CD14-positive monocyte (primary cell): ENCODE data around the gene RNF130. TPM values are rescaled to one million over a fixed set of nuclear protein-coding genes. Genes with fewer than 3 reads are reported as not detected.

ENCODE experiments used
- DNase-seq, 3 donors: peaks; one replicate each; pipeline ENCODE4 v3.0.0-alpha.2; 2011 to 2022
- H2AFZ ChIP-seq: 2 replicates; pipeline ENCODE4 v1.6.0; 2012; ENCODE audit warnings: mild to moderate bottlenecking, low read depth, low read length, inconsistent platforms; ENCODE audit not compliant: insufficient read depth, poor library complexity, severe bottlenecking
- H3K27ac ChIP-seq, 2 donors: 1 replicate in 1 of 2; 2 replicates in 1 of 2; pipeline ENCODE4 v1.5.1; 2012 to 2013; ENCODE audit warnings: low read length in 2 of 2, control low read depth in 1 of 2, inconsistent platforms in 1 of 2, low read depth in 1 of 2, mild to moderate bottlenecking in 1 of 2
- H3K27me3 ChIP-seq, 2 donors: one replicate each; pipeline versions ENCODE4 v1.6.0 to v1.6.1; 2011 to 2013; ENCODE audit warnings: low read length in 2 of 2; ENCODE audit not compliant: control insufficient read depth in 2 of 2, insufficient read depth in 2 of 2
- H3K36me3 ChIP-seq, 2 donors: replicated peaks in 1 of 2; 1 replicate in 1 of 2; 2 replicates in 1 of 2; pipeline versions ENCODE4 v1.5.1 to v1.6.1; 2012 to 2013; ENCODE audit warnings: low read length in 2 of 2, control low read depth in 1 of 2, inconsistent platforms in 1 of 2, mild to moderate bottlenecking in 1 of 2; ENCODE audit not compliant: insufficient read depth in 2 of 2, control insufficient read depth in 1 of 2
- H3K4me1 ChIP-seq, 2 donors: 1 replicate in 1 of 2; 2 replicates in 1 of 2; pipeline versions ENCODE4 v1.5.1 to v1.6.1; 2012 to 2013; ENCODE audit warnings: low read length in 2 of 2, control low read depth in 1 of 2, inconsistent platforms in 1 of 2, mild to moderate bottlenecking in 1 of 2, moderate library complexity in 1 of 2; ENCODE audit not compliant: insufficient read depth in 2 of 2, control insufficient read depth in 1 of 2
- H3K4me2 ChIP-seq: replicated peaks from 2 replicates; pipeline ENCODE3; 2012; ENCODE audit warnings: low read length, moderate library complexity, mild to moderate bottlenecking; ENCODE audit not compliant: poor library complexity, severe bottlenecking; ENCODE audit errors: extremely low read depth
- H3K4me3 ChIP-seq, 3 experiments: fragments of 200-600 bp in 1 of 3; sonication (generic) in 1 of 3; replicated peaks in 1 of 3; 1 replicate in 2 of 3; 2 replicates in 1 of 3; pipeline ENCODE4 v1.5.1; 2011 to 2013; ENCODE audit warnings: low read length in 3 of 3, mild to moderate bottlenecking in 3 of 3, control low read depth in 2 of 3, low read depth in 2 of 3, inconsistent platforms in 1 of 3, moderate library complexity in 1 of 3
- H3K79me2 ChIP-seq: 2 replicates; pipeline ENCODE4 v1.6.0; 2012; ENCODE audit warnings: mild to moderate bottlenecking, control low read depth, inconsistent platforms, low read length, moderate library complexity; ENCODE audit not compliant: insufficient read depth
- H3K9ac ChIP-seq: 2 replicates; pipeline ENCODE4 v1.6.0; 2017; ENCODE audit warnings: low read length, mild to moderate bottlenecking; ENCODE audit not compliant: insufficient read depth, poor library complexity, severe bottlenecking
- H3K9me3 ChIP-seq, 2 donors: replicated peaks in 1 of 2; 1 replicate in 1 of 2; 2 replicates in 1 of 2; pipeline versions ENCODE4 v1.5.1 to v1.6.1; 2012 to 2013; ENCODE audit warnings: low read length in 2 of 2, control low read depth in 1 of 2; ENCODE audit not compliant: control insufficient read depth in 1 of 2, insufficient read depth in 1 of 2
- H4K20me1 ChIP-seq: 2 replicates; pipeline ENCODE4 v1.6.0; 2012; ENCODE audit warnings: mild to moderate bottlenecking, low read length, control low read depth, moderate library complexity; ENCODE audit not compliant: insufficient read depth
- H3K27ac Mint-ChIP-seq, 7 donors: one replicate each; pipeline ENCODE4 v1.8.0; 2020; ENCODE audit warnings: mild to moderate bottlenecking in 7 of 7, mixed read lengths in 7 of 7, moderate library complexity in 6 of 7, inconsistent platforms in 2 of 7
- H3K27me3 Mint-ChIP-seq, 3 donors: one replicate each; pipeline ENCODE4 v1.8.0; 2021 to 2022; ENCODE audit warnings: low read depth in 3 of 3, mild to moderate bottlenecking in 3 of 3, mixed read lengths in 3 of 3, moderate library complexity in 3 of 3, inconsistent platforms in 1 of 3
- H3K36me3 Mint-ChIP-seq, 2 donors: one replicate each; pipeline ENCODE4 v1.8.0; 2020; ENCODE audit warnings: mixed read lengths in 2 of 2, inconsistent platforms in 1 of 2, mild to moderate bottlenecking in 1 of 2
- H3K4me1 Mint-ChIP-seq: one replicate; pipeline ENCODE4 v1.8.0; 2020; ENCODE audit warnings: mild to moderate bottlenecking, mixed read lengths
- H3K4me3 Mint-ChIP-seq, 2 donors: one replicate each; pipeline ENCODE4 v1.8.0; 2020; ENCODE audit warnings: mild to moderate bottlenecking in 2 of 2, mixed read lengths in 2 of 2, moderate library complexity in 1 of 2
- H3K9me3 Mint-ChIP-seq, 7 donors: one replicate each; pipeline ENCODE4 v1.8.0; 2020 to 2022; ENCODE audit warnings: mixed read lengths in 7 of 7, mild to moderate bottlenecking in 6 of 7, moderate library complexity in 6 of 7, inconsistent platforms in 2 of 7
- CTCF ChIP-seq: fragments of 200-600 bp; IDR thresholded peaks from one replicate; pipeline ENCODE4 v1.8.0; 2022; ENCODE audit warnings: antibody characterized with exemption, mild to moderate bottlenecking
- WGBS: methylation state at CpG from one replicate; pipeline ENCODE4 v1.1.5; 2013; ENCODE audit warnings: missing lambda C conversion rate; ENCODE audit not compliant: insufficient coverage; 5-methylcytosine and 5-hydroxymethylcytosine counted together
- intact Hi-C, 2 donors: fragments of 100-400 bp; cut with micrococcal nuclease; formaldehyde crosslinking; loops; one replicate each; pipeline versions ENCODE4 v1.15.0 to v1.15.1; 2023
- polyA plus RNA-seq, 3 donors: library from polyadenylated mRNA; depleted of rRNA in 1 of 3; unstranded in 2 of 3; stranded (reverse) in 1 of 3; fragments of 300-500 nt in 2 of 3; fragments of >200 nt in 1 of 3; fragmentation: Illumina TruSeq in 2 of 3; gene quantifications; 1 replicate in 2 of 3; 2 replicates in 1 of 3; pipeline ENCODE4 v1.2.3, GENCODE V29; 2012 to 2021

RNF130 gene
- polyA plus RNA-seq, 3 donors, result 294 to 439 (median 376) TPM

- DNase-seq, result no peak
- WGBS, result 98% methylated on average over 10 of the region's 10 CpGs
- peaks cover 1 to 3% (median 3%) of the 10 kb centered on the region in 3 donors for H3K27me3 Mint-ChIP-seq
- intact Hi-C loops, result no loop called here
- Histone ChIP-seq H3K9me3 (peaks cover 0 to 4% of the 10 kb centered on the region in 2 donors), H3K4me3 (no peak overlapping the region), H3K9ac (no peak overlapping the region), H3K27me3 (no peaks in the 10 kb centered on the region), H3K4me1 (peaks cover 13 to 14% of the 10 kb centered on the region in 2 donors), H4K20me1 (no peaks in the 10 kb centered on the region), H3K79me2 (no peaks in the 10 kb centered on the region), H3K36me3 (no peaks in the 10 kb centered on the region), H2AFZ (no peak overlapping the region), H3K27ac (no peak overlapping the region), H3K4me2 (no peak overlapping the region)
- H3K4me3 Mint-ChIP-seq, result no peak overlapping the region
- no peaks in the 10 kb centered on the region for H3K36me3 Mint-ChIP-seq
- peaks cover 16% of the 10 kb centered on the region for H3K4me1 Mint-ChIP-seq
- H3K9me3 Mint-ChIP-seq, result peaks cover 2 to 11% (median 7%) of the 10 kb centered on the region in 7 donors
- TF ChIP-seq CTCF, result no peak
- H3K27ac Mint-ChIP-seq, result no peak overlapping the region
Observed at GRCh38 chr5:180096616-180097015, 25.1 kb upstream of the RNF130 start.

GRCh38 chr5:180095545-180095944 lies 24.0 kb upstream of the RNF130 start:
- no peak overlapping the region for H3K4me3 ChIP-seq
- H2AFZ ChIP-seq, result no peak overlapping the region
- H3K27me3 Mint-ChIP-seq, result peaks cover 1 to 4% (median 3%) of the 10 kb centered on the region in 3 donors
- peaks cover 22% of the 10 kb centered on the region for H3K4me1 Mint-ChIP-seq
- H4K20me1 ChIP-seq, result no peaks in the 10 kb centered on the region
- peaks cover 0 to 4% of the 10 kb centered on the region in 2 donors for H3K9me3 ChIP-seq
- no peak for DNase-seq
- H3K36me3 ChIP-seq, result no peaks in the 10 kb centered on the region
- no peak overlapping the region for H3K4me2 ChIP-seq
- H3K4me3 Mint-ChIP-seq, result no peak overlapping the region
- H3K27me3 ChIP-seq, result no peaks in the 10 kb centered on the region
- H3K79me2 ChIP-seq, result no peaks in the 10 kb centered on the region
- H3K27ac Mint-ChIP-seq, result peak overlapping the region in 3 of 7 donors; percentile 45 to 71 (median 65)
- 92% methylated on average over 4 of the region's 9 CpGs for WGBS
- no peak overlapping the region for H3K27ac ChIP-seq
- H3K9me3 Mint-ChIP-seq, result peaks cover 2 to 11% (median 7%) of the 10 kb centered on the region in 7 donors
- H3K36me3 Mint-ChIP-seq, result no peaks in the 10 kb centered on the region
- no peak overlapping the region for H3K9ac ChIP-seq
- TF ChIP-seq CTCF, result no peak
- H3K4me1 ChIP-seq, result peaks cover 19 to 20% of the 10 kb centered on the region in 2 donors
- intact Hi-C loops, result no loop called here
